ENCODE results near the gene MPP1. TPM values are rescaled to one million over a fixed set of nuclear protein-coding genes. Genes with fewer than 3 reads are reported as not detected.

Gene MPP1
- total and polyA plus RNA-seq, 2 donors: 21.0 to 24.9 TPM

DNA sequence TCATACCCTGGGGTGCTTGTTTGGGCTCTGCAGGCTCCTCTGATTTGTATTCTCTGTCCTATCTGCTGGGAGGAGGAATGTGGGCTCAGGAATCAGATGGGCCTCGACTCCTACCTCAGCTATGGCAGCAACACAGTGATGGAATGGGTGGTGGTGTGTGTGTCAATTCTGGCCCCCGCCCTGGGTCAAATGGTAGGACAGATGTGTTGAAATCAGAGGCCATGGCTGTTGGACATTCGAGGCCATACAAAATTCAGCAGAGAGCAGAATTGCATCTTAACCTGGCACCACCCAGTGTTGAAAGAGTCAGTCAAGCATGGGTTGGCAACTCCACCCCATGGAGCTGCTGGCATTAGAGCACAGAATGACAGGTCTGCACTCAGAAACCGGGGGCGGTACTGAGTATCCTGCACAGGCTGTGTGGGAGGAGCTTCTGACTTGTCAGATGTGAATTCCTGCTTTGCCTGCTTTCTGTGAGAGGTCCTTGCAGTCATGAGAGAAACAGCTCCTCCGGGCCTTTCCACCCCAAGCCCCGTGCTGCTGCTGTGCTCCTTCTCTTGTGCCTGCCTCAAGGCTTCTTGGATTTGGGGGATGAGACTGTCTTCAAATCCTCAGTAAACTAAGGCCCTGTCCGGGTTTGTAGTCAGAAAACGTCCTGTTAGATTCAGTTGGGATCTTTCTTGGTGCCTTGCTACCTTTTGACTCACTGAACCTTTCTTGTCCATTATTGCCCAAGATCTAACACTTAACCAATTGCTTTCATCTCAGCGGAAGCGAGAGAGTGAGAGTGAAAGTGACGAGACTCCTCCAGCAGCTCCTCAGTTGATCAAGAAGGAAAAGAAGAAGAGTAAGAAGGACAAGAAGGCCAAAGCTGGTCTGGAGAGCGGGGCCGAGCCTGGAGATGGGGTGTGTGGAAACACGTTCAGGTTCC, 29.6 kb downstream of the MPP1 start:
- Histone ChIP-seq H3K36me3 (ENCODE audit: insufficient read depth) (peaks cover 3% of the 10 kb centered on the region), H3K4me3 (ENCODE audit: low read depth, low read length) (no peak overlapping the region), H3K4me1 (ENCODE audit: insufficient read depth) (no peaks in the 10 kb centered on the region), H3K27ac (ENCODE audit: low read depth) (no peak overlapping the region)
- 86% methylated on average over 15 of the region's 15 CpGs for WGBS
- no peak for DNase-seq (ENCODE audit: extremely low spot score)

DNA sequence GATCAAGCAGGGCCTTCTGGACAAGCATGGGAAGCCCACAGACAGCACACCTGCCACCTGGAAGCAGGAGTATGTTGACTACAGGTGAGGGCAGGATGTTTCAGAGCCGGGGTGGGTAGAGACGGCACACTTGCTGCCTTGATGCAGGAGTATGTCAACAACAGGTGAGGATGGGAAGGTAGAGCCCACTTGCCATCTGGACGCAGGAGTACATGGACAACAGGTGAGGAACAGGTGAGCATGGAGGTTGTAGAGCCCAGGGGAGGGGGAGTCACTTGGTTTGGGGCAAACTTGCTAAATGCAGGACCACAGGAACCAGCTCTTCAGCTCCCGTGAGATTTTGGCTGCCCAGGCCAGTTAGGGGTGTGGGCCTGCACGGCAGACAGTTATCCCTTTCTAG, 30.7 kb downstream of the MPP1 start:
- no peak overlapping the region for H3K27ac ChIP-seq (ENCODE audit: low read depth)
- H3K36me3 ChIP-seq (ENCODE audit: insufficient read depth): peaks cover 5% of the 10 kb centered on the region
- H3K4me3 ChIP-seq (ENCODE audit: low read depth, low read length): no peak overlapping the region
- DNase-seq (ENCODE audit: extremely low spot score): no peak
- WGBS: 84% methylated on average over 5 of the region's 5 CpGs
- no peaks in the 10 kb centered on the region for H3K4me1 ChIP-seq (ENCODE audit: insufficient read depth)

DNA sequence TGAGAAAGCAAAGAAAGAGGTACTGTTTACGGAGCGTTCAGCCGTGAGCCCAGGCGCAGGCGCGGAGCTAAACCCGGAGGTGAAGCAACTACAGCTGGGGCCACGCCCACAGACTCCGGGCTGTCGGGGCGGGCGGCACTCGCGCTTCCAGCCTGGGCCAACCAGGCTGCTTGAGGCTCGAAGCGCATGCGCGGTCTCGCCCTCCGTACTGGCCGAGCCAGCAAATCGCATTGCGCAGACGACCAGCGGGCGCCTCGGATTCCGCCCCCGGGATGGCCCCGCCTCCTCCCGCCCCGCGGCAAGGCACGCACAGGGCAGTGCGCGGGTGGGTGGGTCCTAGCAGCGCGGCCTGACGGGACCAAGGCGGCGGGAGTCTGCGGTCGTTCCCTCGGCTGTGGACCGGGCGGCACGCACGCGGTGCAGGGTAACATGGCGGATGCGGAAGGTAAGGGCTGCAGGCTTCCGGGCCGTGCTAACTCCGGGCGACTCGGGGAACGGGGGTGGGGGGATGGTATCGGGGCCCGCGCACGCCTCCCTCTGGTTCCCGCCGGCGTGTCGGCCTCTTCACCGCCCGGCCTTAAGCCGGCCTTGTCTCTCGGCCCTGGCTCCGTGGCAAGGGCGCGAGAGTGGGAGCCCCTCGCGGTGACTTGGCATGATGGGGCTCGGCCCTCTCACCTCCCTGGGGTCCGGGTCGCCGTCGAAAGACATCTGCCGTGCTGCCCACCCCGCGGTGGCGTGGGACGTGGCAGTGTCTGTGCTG, 42.6 kb downstream of the MPP1 start, which contains the start of gene DKC1:
DKC1 (plus strand) TSS at position 328 of the 760 bp plus-strand sequence; CDS start at position 430, 102 bp downstream.
- DNase-seq (ENCODE audit: extremely low spot score): peak; percentile 82
- under 1% methylated on average over 84 of the region's 84 CpGs for whole genome bisulfite sequencing
- Histone ChIP-seq H3K4me1 (ENCODE audit: insufficient read depth) (no peaks in the 10 kb centered on the region), H3K27ac (ENCODE audit: low read depth) (peak within 1 kb of the TSS; percentile 47), H3K4me3 (ENCODE audit: low read depth, low read length) (peak within 1 kb of the TSS; percentile 74), H3K36me3 (ENCODE audit: insufficient read depth) (peaks cover 2% of the 10 kb centered on the region)

DNA sequence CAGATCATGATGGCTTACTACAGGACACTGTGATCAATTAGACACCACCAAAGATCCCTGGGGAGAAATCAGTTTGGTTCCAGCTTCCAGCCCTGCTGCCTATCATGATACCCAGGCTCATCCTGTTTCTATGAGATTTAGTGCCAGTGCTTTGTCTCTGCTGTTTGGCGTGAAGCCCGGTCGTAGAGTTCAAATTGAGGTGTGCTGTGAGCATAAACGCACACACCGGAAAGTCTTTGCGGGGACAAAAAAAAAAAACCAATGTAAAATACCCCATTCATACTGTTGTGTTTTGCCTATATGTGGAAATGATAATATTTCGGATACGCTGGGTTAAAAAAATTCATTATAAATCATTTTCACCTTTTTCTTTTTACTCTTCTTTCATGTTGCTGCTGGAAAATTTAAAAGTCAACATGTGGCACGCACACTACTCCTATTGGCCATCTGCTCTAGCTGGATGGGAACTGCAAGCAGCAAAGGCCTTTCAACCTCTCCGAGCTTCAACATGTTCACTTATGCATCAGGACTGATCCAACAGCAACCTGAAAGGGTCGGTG, 43.2 kb downstream of the MPP1 start:
- 5% methylated on average over 11 of the region's 11 CpGs for WGBS
- Histone ChIP-seq H3K4me3 (ENCODE audit: low read depth, low read length) (peak overlapping the region; percentile 24), H3K36me3 (ENCODE audit: insufficient read depth) (peaks cover 2% of the 10 kb centered on the region), H3K4me1 (ENCODE audit: insufficient read depth) (no peaks in the 10 kb centered on the region), H3K27ac (ENCODE audit: low read depth) (peak overlapping the region; percentile 14)
- DNase-seq (ENCODE audit: extremely low spot score): no peak

DNA sequence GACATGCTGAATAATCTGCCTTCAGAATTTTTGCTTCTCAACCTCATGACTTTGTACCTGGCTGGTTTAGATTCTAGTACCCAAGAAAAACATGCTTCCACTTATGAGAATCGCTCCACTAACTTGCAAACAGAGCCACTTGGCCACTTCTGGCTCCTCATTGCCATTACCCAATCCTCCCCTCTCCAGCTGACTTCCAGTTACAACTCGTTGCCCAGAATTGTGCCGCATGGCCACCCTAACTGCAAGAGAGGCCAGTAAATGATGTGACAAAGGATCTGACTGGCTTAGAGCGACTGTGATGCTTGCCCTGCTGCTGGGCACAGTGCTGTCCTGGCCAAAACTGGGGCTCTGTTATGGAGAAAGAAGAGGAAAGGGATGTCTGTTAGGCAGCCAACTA, 46.6 kb downstream of the MPP1 start:
- no peak overlapping the region for H3K27ac ChIP-seq (ENCODE audit: low read depth)
- H3K4me1 ChIP-seq (ENCODE audit: insufficient read depth): no peaks in the 10 kb centered on the region
- no peaks in the 10 kb centered on the region for H3K36me3 ChIP-seq (ENCODE audit: insufficient read depth)
- DNase-seq (ENCODE audit: extremely low spot score): no peak
- no peak overlapping the region for H3K4me3 ChIP-seq (ENCODE audit: low read depth, low read length)
- WGBS: 86% methylated on average over 4 of the region's 4 CpGs

DNA sequence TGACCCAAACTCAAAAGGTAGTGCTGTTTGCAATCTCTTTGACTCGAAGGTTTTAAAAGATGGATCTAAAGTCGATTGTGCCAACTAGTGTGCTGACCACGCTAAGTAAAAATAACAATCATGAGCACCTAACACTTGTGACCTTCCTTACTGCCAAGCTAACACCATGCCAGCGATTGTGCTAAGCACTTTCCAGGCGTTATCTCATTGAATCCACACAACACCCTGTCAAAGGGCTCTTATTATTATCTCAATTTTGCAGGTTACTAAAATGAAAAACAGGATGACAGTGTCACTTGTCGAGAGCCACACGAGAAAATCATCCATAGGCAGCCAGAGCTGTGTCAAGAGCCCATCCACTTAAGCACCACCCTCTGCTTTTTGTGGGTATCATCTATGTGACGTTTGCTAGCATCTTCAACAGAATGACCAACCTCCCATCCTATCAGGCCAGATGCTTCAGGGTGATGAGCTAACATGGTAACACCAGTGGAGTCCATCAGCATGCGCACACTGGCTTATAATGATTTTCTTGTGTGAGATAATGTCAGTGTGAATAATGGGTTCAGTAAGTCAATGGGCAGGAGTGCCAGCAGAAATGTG, 53.5 kb downstream of the MPP1 start:
- no peak overlapping the region for H3K27ac ChIP-seq (ENCODE audit: low read depth)
- H3K4me1 ChIP-seq (ENCODE audit: insufficient read depth): no peaks in the 10 kb centered on the region
- WGBS: 65% methylated on average over 9 of the region's 9 CpGs
- DNase-seq (ENCODE audit: extremely low spot score): no peak
- no peak overlapping the region for H3K4me3 ChIP-seq (ENCODE audit: low read depth, low read length)
- no peaks in the 10 kb centered on the region for H3K36me3 ChIP-seq (ENCODE audit: insufficient read depth)

DNA sequence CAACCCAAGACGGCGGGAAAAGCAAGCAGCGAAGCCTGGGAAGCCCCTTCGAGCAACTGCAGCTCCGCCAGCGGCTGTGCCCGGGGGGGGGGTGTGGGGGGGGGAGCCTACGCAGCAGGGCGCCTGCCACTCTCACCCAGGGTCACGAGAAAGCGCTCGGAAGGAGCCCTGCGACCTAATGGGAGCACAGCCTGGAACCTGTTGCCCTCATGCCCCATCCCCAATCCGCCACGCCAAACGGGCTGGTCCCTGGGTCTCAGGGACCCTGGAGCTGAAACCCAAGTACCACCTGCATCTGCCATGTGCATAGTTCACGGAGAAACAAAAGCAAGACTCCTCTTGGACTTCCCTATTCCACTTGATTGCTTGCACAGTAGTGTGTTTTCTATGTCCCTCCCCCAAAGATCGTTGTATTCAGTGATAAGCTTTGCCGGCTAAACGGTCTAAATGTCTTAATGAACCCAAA, 54.0 kb downstream of the MPP1 start:
- peak overlapping the region; percentile 67 for H3K27ac ChIP-seq (ENCODE audit: low read depth)
- WGBS: 15% methylated on average over 15 of the region's 20 CpGs
- no peaks in the 10 kb centered on the region for H3K36me3 ChIP-seq (ENCODE audit: insufficient read depth)

DNA sequence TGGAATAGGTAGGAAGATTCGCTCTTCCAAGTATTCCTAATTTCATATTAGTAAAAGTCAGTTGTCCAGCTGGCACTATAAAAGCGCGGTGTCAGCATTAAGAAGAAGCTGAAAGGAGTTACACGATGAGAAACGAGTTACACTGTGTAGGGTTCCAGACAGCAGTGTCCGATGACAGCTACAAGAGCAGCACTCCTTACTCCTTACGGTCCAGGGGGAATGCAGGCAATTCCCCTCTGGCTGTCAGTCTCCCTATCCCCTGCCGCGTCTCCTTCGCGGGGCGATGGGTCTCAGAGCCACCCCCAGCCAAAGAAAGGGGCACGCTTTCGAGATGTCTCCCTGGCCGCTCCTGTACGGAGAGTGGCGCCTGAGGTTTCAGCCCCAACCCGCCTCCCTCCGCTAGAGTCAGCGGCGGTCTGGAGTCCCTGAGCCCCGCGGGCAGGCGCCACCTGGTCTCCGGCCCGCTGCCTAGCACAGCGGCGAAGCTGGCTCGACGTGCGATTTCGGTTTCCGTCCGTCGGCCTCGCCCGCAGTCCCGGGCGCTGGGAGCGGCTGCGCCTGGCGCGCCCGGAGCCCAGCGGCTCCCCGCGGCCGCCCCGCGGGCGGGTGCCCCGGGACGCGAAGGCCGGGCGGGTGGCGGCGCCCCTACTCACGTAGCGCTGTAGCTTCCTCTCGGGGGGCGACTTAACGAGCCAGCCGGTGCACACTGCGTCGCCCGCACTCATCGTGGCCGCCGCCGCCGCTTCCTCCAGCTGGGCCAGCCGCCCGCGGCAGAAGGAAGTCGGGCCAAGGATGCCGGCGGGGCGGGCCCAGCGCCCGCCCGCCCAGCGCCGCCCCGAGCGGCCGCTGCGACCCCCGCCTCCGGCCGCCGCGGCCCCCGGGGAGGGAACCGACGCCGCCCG, 54.7 kb downstream of the MPP1 start, which contains the start of gene GAB3:
GAB3 (minus strand) TSS at position 777 of the 902 bp plus-strand sequence; CDS start at position 725, 52 bp downstream.
- H3K27ac ChIP-seq (ENCODE audit: low read depth): peak within 1 kb of the TSS; percentile 67
- no peaks in the 10 kb centered on the region for H3K36me3 ChIP-seq (ENCODE audit: insufficient read depth)
- peak within 1 kb of the TSS; percentile 59 for H3K4me3 ChIP-seq (ENCODE audit: low read depth, low read length)
- no peaks in the 10 kb centered on the region for H3K4me1 ChIP-seq (ENCODE audit: insufficient read depth)
- DNase-seq (ENCODE audit: extremely low spot score): no peak
- WGBS: under 1% methylated on average over 95 of the region's 98 CpGs

More for the DNA sequence above, 54.0 kb downstream of the MPP1 start:
- H3K4me3 ChIP-seq (ENCODE audit: low read depth, low read length): peak overlapping the region; percentile 59
- H3K4me1 ChIP-seq (ENCODE audit: insufficient read depth): no peaks in the 10 kb centered on the region
- DNase-seq (ENCODE audit: extremely low spot score): no peak

DNA sequence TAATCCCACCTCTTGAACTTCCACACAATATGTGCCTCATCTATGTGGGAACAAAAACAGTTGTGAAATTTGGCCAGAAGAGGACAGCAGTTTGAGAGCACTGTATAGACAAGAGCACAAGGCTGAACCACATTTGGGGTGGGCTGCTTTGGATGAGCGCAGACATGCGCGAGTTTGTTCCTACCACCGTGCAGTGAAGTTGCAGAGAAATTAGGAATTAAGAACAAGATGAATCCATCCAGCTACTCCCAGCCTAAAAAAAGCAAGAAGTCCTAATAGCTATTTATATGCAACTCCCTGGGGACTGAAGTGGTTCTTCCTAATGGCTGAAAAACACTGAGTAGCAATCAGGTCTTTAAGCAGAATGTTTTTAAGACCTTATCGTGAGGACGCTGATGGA, 55.4 kb downstream of the MPP1 start:
- Histone ChIP-seq H3K4me3 (ENCODE audit: low read depth, low read length) (peak overlapping the region; percentile 59), H3K27ac (ENCODE audit: low read depth) (no peak overlapping the region), H3K36me3 (ENCODE audit: insufficient read depth) (no peaks in the 10 kb centered on the region), H3K4me1 (ENCODE audit: insufficient read depth) (no peaks in the 10 kb centered on the region)
- WGBS: 22% methylated on average over 6 of the region's 6 CpGs
- no peak for DNase-seq (ENCODE audit: extremely low spot score)

DNA sequence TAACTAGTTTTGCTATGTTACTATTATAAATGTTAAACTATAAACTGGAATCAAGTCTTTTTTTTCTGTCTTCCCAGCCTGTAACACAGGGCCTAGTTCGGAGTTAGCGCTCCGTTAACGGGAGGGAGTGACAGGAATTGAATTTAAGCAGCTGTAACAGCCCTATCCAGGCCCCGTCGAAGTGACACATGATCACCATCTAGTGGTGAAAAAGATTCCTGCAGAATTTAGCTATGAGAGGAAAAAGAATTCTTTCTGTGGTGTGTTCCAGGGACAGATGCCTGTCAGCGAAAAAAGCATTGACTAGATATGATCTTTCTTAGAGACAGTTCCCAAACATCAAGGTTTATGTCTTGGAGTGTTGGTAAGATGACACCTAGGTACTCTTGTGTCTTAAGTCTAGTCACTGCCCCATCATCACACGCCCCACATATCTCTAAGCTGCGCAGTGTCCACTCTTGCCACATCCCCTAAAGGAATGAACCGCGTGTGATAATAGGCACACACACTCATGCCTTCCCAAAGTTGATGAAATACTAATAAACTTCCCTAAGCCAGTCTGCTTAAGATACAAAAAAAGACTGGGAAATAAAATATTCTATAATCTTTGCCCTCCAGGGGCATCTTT, 56.5 kb downstream of the MPP1 start:
- Histone ChIP-seq H3K4me3 (ENCODE audit: low read depth, low read length) (no peak overlapping the region), H3K4me1 (ENCODE audit: insufficient read depth) (no peaks in the 10 kb centered on the region), H3K27ac (ENCODE audit: low read depth) (no peak overlapping the region), H3K36me3 (ENCODE audit: insufficient read depth) (no peaks in the 10 kb centered on the region)
- WGBS: 23% methylated on average over 11 of the region's 11 CpGs
- DNase-seq (ENCODE audit: extremely low spot score): no peak

DNA sequence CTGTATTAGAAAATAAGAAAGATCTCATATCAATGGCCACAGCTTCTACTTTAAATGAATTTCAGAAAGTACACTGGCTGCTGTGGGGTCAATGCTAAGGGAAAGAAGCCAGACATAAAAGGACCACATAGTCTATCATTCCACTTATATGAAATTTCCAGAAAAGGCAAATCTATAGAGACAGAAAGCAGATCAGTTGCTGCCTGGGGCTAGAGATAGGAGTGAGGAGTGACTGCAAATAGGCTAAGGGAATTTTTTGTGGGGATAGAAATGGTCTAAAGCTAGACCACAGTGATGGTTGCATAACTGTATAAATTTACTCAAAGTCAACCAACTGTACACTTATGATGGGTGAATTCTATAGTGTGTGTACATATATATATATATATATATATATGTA, 62.7 kb downstream of the MPP1 start:
- Histone ChIP-seq H3K27ac (ENCODE audit: low read depth) (no peak overlapping the region), H3K4me1 (ENCODE audit: insufficient read depth) (no peaks in the 10 kb centered on the region), H3K4me3 (ENCODE audit: low read depth, low read length) (no peak overlapping the region), H3K36me3 (ENCODE audit: insufficient read depth) (no peaks in the 10 kb centered on the region)
- DNase-seq (ENCODE audit: extremely low spot score): no peak

DNA sequence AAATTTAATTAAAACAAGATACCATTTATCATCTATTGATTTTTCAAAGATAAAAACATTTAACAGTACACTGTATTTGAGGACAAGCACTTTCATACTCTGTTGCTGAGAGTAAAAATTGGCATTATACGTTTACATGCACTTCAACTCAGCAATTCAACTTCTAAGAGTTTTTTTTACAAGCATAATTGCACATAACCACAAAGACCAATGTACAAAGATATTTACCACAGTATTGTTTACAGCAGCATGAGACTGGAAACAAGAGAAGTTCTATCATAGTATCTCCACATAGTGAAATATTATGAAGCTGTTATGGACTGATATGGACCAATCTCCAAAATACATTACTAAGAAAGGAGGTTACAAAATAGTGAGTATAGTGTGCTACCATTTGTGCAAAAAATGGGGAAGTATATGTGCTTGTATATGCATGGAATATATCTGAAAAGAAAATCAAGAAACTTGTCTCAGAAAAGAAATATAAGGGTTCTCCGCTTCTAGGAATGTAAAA, 65.3 kb downstream of the MPP1 start:
- no peaks in the 10 kb centered on the region for H3K36me3 ChIP-seq (ENCODE audit: insufficient read depth)
- WGBS: 83% methylated on average over 2 of the region's 2 CpGs
- H3K4me3 ChIP-seq (ENCODE audit: low read depth, low read length): no peak overlapping the region
- H3K27ac ChIP-seq (ENCODE audit: low read depth): no peak overlapping the region
- DNase-seq (ENCODE audit: extremely low spot score): no peak
- H3K4me1 ChIP-seq (ENCODE audit: insufficient read depth): no peaks in the 10 kb centered on the region
